GM21576 (cell line): Measurements from ENCODE around the gene ETNK1.
"Not testable (repeated sequence)": the region's sequence is repeated elsewhere in the genome, so short reads cannot be mapped to it uniquely, and the experiment has no call there.

Experiments used
- ATAC-seq: cut with Tn5 transposase; IDR thresholded peaks from one replicate; pipeline ENCODE4 v1.9.1; 2021; ENCODE audit warnings: mild to moderate bottlenecking, moderate library complexity; ENCODE audit not compliant: unreplicated experiment

Gene ETNK1

GRCh38 chr12:22624870-22625761 lies at the start of gene ETNK1:
Gene ETNK1 (plus strand): TSS chr12:22625171. CDS start chr12:22625431, 260 bp downstream.
- peak; percentile 96 for ATAC-seq

GRCh38 chr12:22576065-22576464 lies 48.9 kb upstream of the ETNK1 start:
- no peak for ATAC-seq

GRCh38 chr12:22576473-22576872 lies 48.5 kb upstream of the ETNK1 start:
- no peak for ATAC-seq

- no peak for ATAC-seq
These were observed 47.3 kb upstream of the ETNK1 start for GRCh38 chr12:22577667-22578066.

GRCh38 chr12:22578328-22578727 lies 46.6 kb upstream of the ETNK1 start:
- ATAC-seq: no peak

GRCh38 chr12:22588817-22589216 lies 36.2 kb upstream of the ETNK1 start:
- no peak for ATAC-seq

GRCh38 chr12:22593864-22594263 lies 31.1 kb upstream of the ETNK1 start:
- no peak for ATAC-seq

- ATAC-seq: not testable (repeated sequence)
These were observed 27.4 kb upstream of the ETNK1 start for GRCh38 chr12:22597539-22597938.

- ATAC-seq: no peak
These were observed 26.7 kb upstream of the ETNK1 start for GRCh38 chr12:22598141-22598762.

- ATAC-seq: no peak
These were observed 26.2 kb upstream of the ETNK1 start for GRCh38 chr12:22598763-22599161.

- ATAC-seq: no peak
These were observed 24.8 kb upstream of the ETNK1 start for GRCh38 chr12:22600181-22600580.

GRCh38 chr12:22609501-22609900 lies 15.5 kb upstream of the ETNK1 start:
- ATAC-seq: no peak

GRCh38 chr12:22610131-22610530 lies 14.8 kb upstream of the ETNK1 start:
- no peak for ATAC-seq

- ATAC-seq: not testable (repeated sequence)
These were observed 12.1 kb upstream of the ETNK1 start for GRCh38 chr12:22612822-22613221.

GRCh38 chr12:22615963-22616501 lies 8.9 kb upstream of the ETNK1 start:
- ATAC-seq: no peak

GRCh38 chr12:22617630-22618029 lies 7.3 kb upstream of the ETNK1 start:
- no peak for ATAC-seq

GRCh38 chr12:22624548-22624869 lies 462 bp upstream of the ETNK1 start:
- ATAC-seq: peak; percentile 0

GRCh38 chr12:22625762-22626294 lies 857 bp downstream of the ETNK1 start:
- peak; percentile 33 for ATAC-seq

- peak; percentile 44 for ATAC-seq
These were observed 1.4 kb downstream of the ETNK1 start for GRCh38 chr12:22626406-22626805.

- ATAC-seq: no peak
These were observed 2.4 kb downstream of the ETNK1 start for GRCh38 chr12:22627371-22627770.

- ATAC-seq: no peak
These were observed 3.3 kb downstream of the ETNK1 start for GRCh38 chr12:22628228-22628627.
